ENCODE results near the gene PEMT.
A peak's percentile ranks its signal among the peaks of the same experiment; 100 is the strongest.

The PEMT gene

GRCh38 chr17:17568772-17569195 is 22.7 kb downstream of the PEMT start:
- peak; percentile 59 to 79 for DNase-seq (ENCODE audit: low spot score in 2 of 2)
- Mint-ChIP-seq H3K27ac (peak overlapping the region; percentile 69), H3K4me3 (no peak overlapping the region), H3K9me3 (no peaks in the 10 kb centered on the region), H3K4me1 (peaks cover 30% of the 10 kb centered on the region), H3K36me3 (no peaks in the 10 kb centered on the region)
- ATAC-seq: peak; percentile 39

- Mint-ChIP-seq H3K4me3 (no peak overlapping the region), H3K36me3 (no peaks in the 10 kb centered on the region), H3K27ac (no peak overlapping the region), H3K4me1 (peaks cover 35% of the 10 kb centered on the region), H3K9me3 (no peaks in the 10 kb centered on the region)
- DNase-seq (ENCODE audit: low spot score in 2 of 2): no peak
- no peak for ATAC-seq
Observed at GRCh38 chr17:17567631-17568030, 23.9 kb downstream of the PEMT start.

- ATAC-seq (no peak), DNase-seq (ENCODE audit: low spot score in 2 of 2) (no peak)
- Mint-ChIP-seq H3K36me3 (no peaks in the 10 kb centered on the region), H3K4me3 (no peak overlapping the region), H3K4me1 (peaks cover 29% of the 10 kb centered on the region), H3K9me3 (no peaks in the 10 kb centered on the region), H3K27ac (no peak overlapping the region)
Observed at GRCh38 chr17:17566896-17567513, 24.5 kb downstream of the PEMT start.

- no peak for ATAC-seq
- Mint-ChIP-seq H3K4me3 (no peak overlapping the region), H3K27ac (no peak overlapping the region), H3K4me1 (peaks cover 27% of the 10 kb centered on the region), H3K9me3 (no peaks in the 10 kb centered on the region), H3K36me3 (no peaks in the 10 kb centered on the region)
- DNase-seq (ENCODE audit: low spot score in 2 of 2): no peak
Observed at GRCh38 chr17:17565471-17566339, 25.8 kb downstream of the PEMT start.

- Mint-ChIP-seq H3K9me3 (no peaks in the 10 kb centered on the region), H3K36me3 (no peaks in the 10 kb centered on the region), H3K27ac (no peak overlapping the region), H3K4me1 (peaks cover 27% of the 10 kb centered on the region), H3K4me3 (no peak overlapping the region)
- DNase-seq (ENCODE audit: low spot score in 2 of 2) (no peak), ATAC-seq (no peak)
Observed at GRCh38 chr17:17564896-17565295, 26.6 kb downstream of the PEMT start.

- Mint-ChIP-seq H3K4me3 (no peak overlapping the region), H3K27ac (peak overlapping the region; percentile 37), H3K9me3 (no peaks in the 10 kb centered on the region), H3K36me3 (no peaks in the 10 kb centered on the region), H3K4me1 (peaks cover 21% of the 10 kb centered on the region)
- no peak for DNase-seq (ENCODE audit: low spot score in 2 of 2)
- no peak for ATAC-seq
Observed at GRCh38 chr17:17564323-17564722, 27.2 kb downstream of the PEMT start.

- no peak for ATAC-seq
- no peaks in the 10 kb centered on the region for H3K36me3 Mint-ChIP-seq
- no peak for DNase-seq (ENCODE audit: low spot score in 2 of 2)
- no peak overlapping the region for H3K4me3 Mint-ChIP-seq
- no peak overlapping the region for H3K27ac Mint-ChIP-seq
- no peaks in the 10 kb centered on the region for H3K9me3 Mint-ChIP-seq
- peaks cover 14% of the 10 kb centered on the region for H3K4me1 Mint-ChIP-seq
Observed at GRCh38 chr17:17563530-17563929, 28.0 kb downstream of the PEMT start.

- H3K4me1 Mint-ChIP-seq: peaks cover 5% of the 10 kb centered on the region
- H3K27ac Mint-ChIP-seq: no peak overlapping the region
- no peaks in the 10 kb centered on the region for H3K36me3 Mint-ChIP-seq
- DNase-seq (ENCODE audit: low spot score in 2 of 2) (no peak), ATAC-seq (no peak)
- H3K9me3 Mint-ChIP-seq: no peaks in the 10 kb centered on the region
- H3K4me3 Mint-ChIP-seq: no peak overlapping the region
Observed at GRCh38 chr17:17562146-17562511, 29.4 kb downstream of the PEMT start.

- peaks cover 5% of the 10 kb centered on the region for H3K4me1 Mint-ChIP-seq
- no peak for ATAC-seq
- H3K9me3 Mint-ChIP-seq: no peaks in the 10 kb centered on the region
- H3K27ac Mint-ChIP-seq: peak overlapping the region; percentile 69
- DNase-seq (ENCODE audit: low spot score in 2 of 2): no peak
- no peak overlapping the region for H3K4me3 Mint-ChIP-seq
- no peaks in the 10 kb centered on the region for H3K36me3 Mint-ChIP-seq
Observed at GRCh38 chr17:17561408-17562145, 29.9 kb downstream of the PEMT start.

GRCh38 chr17:17560975-17561374 is 30.5 kb downstream of the PEMT start:
- no peak for ATAC-seq
- peak overlapping the region; percentile 69 for H3K27ac Mint-ChIP-seq
- H3K36me3 Mint-ChIP-seq: no peaks in the 10 kb centered on the region
- DNase-seq (ENCODE audit: low spot score in 2 of 2): no peak
- no peak overlapping the region for H3K4me3 Mint-ChIP-seq
- H3K4me1 Mint-ChIP-seq: peaks cover 5% of the 10 kb centered on the region
- H3K9me3 Mint-ChIP-seq: no peaks in the 10 kb centered on the region

GRCh38 chr17:17560167-17560566 is 31.3 kb downstream of the PEMT start:
- H3K27ac Mint-ChIP-seq: no peak overlapping the region
- peaks cover 5% of the 10 kb centered on the region for H3K4me1 Mint-ChIP-seq
- H3K36me3 Mint-ChIP-seq: no peaks in the 10 kb centered on the region
- H3K9me3 Mint-ChIP-seq: no peaks in the 10 kb centered on the region
- no peak overlapping the region for H3K4me3 Mint-ChIP-seq
- ATAC-seq: no peak
- no peak for DNase-seq (ENCODE audit: low spot score in 2 of 2)

GRCh38 chr17:17559164-17559563 is 32.3 kb downstream of the PEMT start:
- ATAC-seq: no peak
- no peaks in the 10 kb centered on the region for H3K9me3 Mint-ChIP-seq
- no peak overlapping the region for H3K27ac Mint-ChIP-seq

GRCh38 chr17:17558431-17558830 is 33.1 kb downstream of the PEMT start:
- peaks cover 4% of the 10 kb centered on the region for H3K4me1 Mint-ChIP-seq
- no peak for DNase-seq (ENCODE audit: low spot score in 2 of 2)
- no peak for ATAC-seq
- no peaks in the 10 kb centered on the region for H3K36me3 Mint-ChIP-seq
- H3K9me3 Mint-ChIP-seq: no peaks in the 10 kb centered on the region
- no peak overlapping the region for H3K27ac Mint-ChIP-seq
- no peak overlapping the region for H3K4me3 Mint-ChIP-seq

More at GRCh38 chr17:17559164-17559563, 32.3 kb downstream of the PEMT start:
- no peak overlapping the region for H3K4me3 Mint-ChIP-seq
- H3K36me3 Mint-ChIP-seq: no peaks in the 10 kb centered on the region
- peaks cover 5% of the 10 kb centered on the region for H3K4me1 Mint-ChIP-seq
- no peak for DNase-seq (ENCODE audit: low spot score in 2 of 2)

- ATAC-seq: no peak
- H3K4me1 Mint-ChIP-seq: no peaks in the 10 kb centered on the region
- no peak overlapping the region for H3K27ac Mint-ChIP-seq
- no peak overlapping the region for H3K4me3 Mint-ChIP-seq
- H3K36me3 Mint-ChIP-seq: no peaks in the 10 kb centered on the region
- no peaks in the 10 kb centered on the region for H3K9me3 Mint-ChIP-seq
- DNase-seq (ENCODE audit: low spot score in 2 of 2): no peak
Observed at GRCh38 chr17:17557796-17558195, 33.7 kb downstream of the PEMT start.

- DNase-seq (ENCODE audit: low spot score in 2 of 2): no peak
- Mint-ChIP-seq H3K27ac (no peak overlapping the region), H3K4me1 (no peaks in the 10 kb centered on the region), H3K36me3 (no peaks in the 10 kb centered on the region), H3K4me3 (no peak overlapping the region), H3K9me3 (no peaks in the 10 kb centered on the region)
- no peak for ATAC-seq
Observed at GRCh38 chr17:17556671-17557070, 34.8 kb downstream of the PEMT start.

All from stimulated activated effector memory CD8-positive, alpha-beta T cell treated with anti-CD3 and anti-CD28 coated beads, Interleukin-12 subunit alpha, Interleukin-12 subunit beta, amount 100 ng/mL, for 72 hours (primary cell).